ENCODE data around the gene SLCO2B1.

SLCO2B1 gene

GRCh38 chr11:75182664-75183063 lies 31.8 kb downstream of the SLCO2B1 start:
- ATAC-seq (replicated peaks; ENCODE audit: extremely low read depth, poor library complexity, severe bottlenecking) (no peak), DNase-seq (ENCODE audit: low spot score in 2 of 2) (no peak)
- Mint-ChIP-seq H3K4me1 (no peaks in the 10 kb centered on the region), H3K4me3 (no peak overlapping the region), H3K9me3 (no peaks in the 10 kb centered on the region), H3K27me3 (peaks cover 18% of the 10 kb centered on the region), H3K36me3 (ENCODE audit: insufficient read depth) (no peaks in the 10 kb centered on the region), H3K27ac (ENCODE audit: low read depth) (no peak overlapping the region)

GRCh38 chr11:75184051-75184450 lies 33.1 kb downstream of the SLCO2B1 start:
- H3K36me3 Mint-ChIP-seq (ENCODE audit: insufficient read depth), result no peaks in the 10 kb centered on the region
- peaks cover 18% of the 10 kb centered on the region for H3K27me3 Mint-ChIP-seq

GRCh38 chr11:75184757-75185425 lies 34.0 kb downstream of the SLCO2B1 start:
- ATAC-seq (replicated peaks; ENCODE audit: extremely low read depth, poor library complexity, severe bottlenecking) (no peak), DNase-seq (ENCODE audit: low spot score in 2 of 2) (no peak)
- no peaks in the 10 kb centered on the region for H3K9me3 Mint-ChIP-seq
- H3K4me3 Mint-ChIP-seq, result no peak overlapping the region
- H3K4me1 Mint-ChIP-seq, result no peaks in the 10 kb centered on the region
- H3K27ac Mint-ChIP-seq (ENCODE audit: low read depth), result no peak overlapping the region
- H3K36me3 Mint-ChIP-seq (ENCODE audit: insufficient read depth), result no peaks in the 10 kb centered on the region
- peaks cover 18% of the 10 kb centered on the region for H3K27me3 Mint-ChIP-seq

More at GRCh38 chr11:75184051-75184450, 33.1 kb downstream of the SLCO2B1 start:
- no peaks in the 10 kb centered on the region for H3K4me1 Mint-ChIP-seq
- H3K9me3 Mint-ChIP-seq, result no peaks in the 10 kb centered on the region
- H3K27ac Mint-ChIP-seq (ENCODE audit: low read depth), result no peak overlapping the region
- DNase-seq (ENCODE audit: low spot score in 2 of 2) (no peak), ATAC-seq (replicated peaks; ENCODE audit: extremely low read depth, poor library complexity, severe bottlenecking) (no peak)
- no peak overlapping the region for H3K4me3 Mint-ChIP-seq

GRCh38 chr11:75185866-75186265 lies 35.0 kb downstream of the SLCO2B1 start:
- H3K27ac Mint-ChIP-seq (ENCODE audit: low read depth), result no peak overlapping the region
- DNase-seq (ENCODE audit: low spot score in 2 of 2), result no peak
- no peaks in the 10 kb centered on the region for H3K4me1 Mint-ChIP-seq
- no peaks in the 10 kb centered on the region for H3K36me3 Mint-ChIP-seq (ENCODE audit: insufficient read depth)
- peaks cover 17% of the 10 kb centered on the region for H3K27me3 Mint-ChIP-seq
- ATAC-seq (replicated peaks; ENCODE audit: extremely low read depth, poor library complexity, severe bottlenecking), result no peak
- H3K4me3 Mint-ChIP-seq, result no peak overlapping the region
- no peaks in the 10 kb centered on the region for H3K9me3 Mint-ChIP-seq

GRCh38 chr11:75186999-75187398 lies 36.1 kb downstream of the SLCO2B1 start:
- no peak for DNase-seq (ENCODE audit: low spot score in 2 of 2)
- H3K4me1 Mint-ChIP-seq, result no peaks in the 10 kb centered on the region
- ATAC-seq (replicated peaks; ENCODE audit: extremely low read depth, poor library complexity, severe bottlenecking), result no peak
- H3K4me3 Mint-ChIP-seq, result no peak overlapping the region
- H3K27me3 Mint-ChIP-seq, result peaks cover 6% of the 10 kb centered on the region
- H3K9me3 Mint-ChIP-seq, result no peaks in the 10 kb centered on the region
- H3K27ac Mint-ChIP-seq (ENCODE audit: low read depth), result no peak overlapping the region
- no peaks in the 10 kb centered on the region for H3K36me3 Mint-ChIP-seq (ENCODE audit: insufficient read depth)

GRCh38 chr11:75188671-75189070 lies 37.8 kb downstream of the SLCO2B1 start:
- H3K9me3 Mint-ChIP-seq, result no peaks in the 10 kb centered on the region
- no peaks in the 10 kb centered on the region for H3K4me1 Mint-ChIP-seq
- no peaks in the 10 kb centered on the region for H3K27me3 Mint-ChIP-seq
- no peak overlapping the region for H3K4me3 Mint-ChIP-seq
- DNase-seq (ENCODE audit: low spot score in 2 of 2) (no peak), ATAC-seq (replicated peaks; ENCODE audit: extremely low read depth, poor library complexity, severe bottlenecking) (no peak)
- no peaks in the 10 kb centered on the region for H3K36me3 Mint-ChIP-seq (ENCODE audit: insufficient read depth)
- no peak overlapping the region for H3K27ac Mint-ChIP-seq (ENCODE audit: low read depth)

- H3K27ac Mint-ChIP-seq (ENCODE audit: low read depth), result no peak overlapping the region
- ATAC-seq (replicated peaks; ENCODE audit: extremely low read depth, poor library complexity, severe bottlenecking) (no peak), DNase-seq (ENCODE audit: low spot score in 2 of 2) (no peak)
- H3K27me3 Mint-ChIP-seq, result no peaks in the 10 kb centered on the region
- H3K4me3 Mint-ChIP-seq, result no peak overlapping the region
- no peaks in the 10 kb centered on the region for H3K4me1 Mint-ChIP-seq
- no peaks in the 10 kb centered on the region for H3K9me3 Mint-ChIP-seq
- no peaks in the 10 kb centered on the region for H3K36me3 Mint-ChIP-seq (ENCODE audit: insufficient read depth)
These were observed 38.2 kb downstream of the SLCO2B1 start for GRCh38 chr11:75189108-75189507.

- Mint-ChIP-seq H3K27me3 (no peaks in the 10 kb centered on the region), H3K27ac (ENCODE audit: low read depth) (no peak overlapping the region), H3K4me3 (no peak overlapping the region), H3K36me3 (ENCODE audit: insufficient read depth) (no peaks in the 10 kb centered on the region), H3K4me1 (no peaks in the 10 kb centered on the region), H3K9me3 (no peaks in the 10 kb centered on the region)
- ATAC-seq (replicated peaks; ENCODE audit: extremely low read depth, poor library complexity, severe bottlenecking) (no peak), DNase-seq (ENCODE audit: low spot score in 2 of 2) (no peak)
These were observed 39.0 kb downstream of the SLCO2B1 start for GRCh38 chr11:75189911-75190310.

- no peak overlapping the region for H3K4me3 Mint-ChIP-seq
- H3K4me1 Mint-ChIP-seq, result no peaks in the 10 kb centered on the region
- DNase-seq (ENCODE audit: low spot score in 2 of 2), result no peak
- no peaks in the 10 kb centered on the region for H3K27me3 Mint-ChIP-seq
- H3K27ac Mint-ChIP-seq (ENCODE audit: low read depth), result no peak overlapping the region
- ATAC-seq (replicated peaks; ENCODE audit: extremely low read depth, poor library complexity, severe bottlenecking), result no peak
- H3K9me3 Mint-ChIP-seq, result no peaks in the 10 kb centered on the region
- no peaks in the 10 kb centered on the region for H3K36me3 Mint-ChIP-seq (ENCODE audit: insufficient read depth)
These were observed 39.9 kb downstream of the SLCO2B1 start for GRCh38 chr11:75190652-75191329.

GRCh38 chr11:75191330-75191717 lies 40.4 kb downstream of the SLCO2B1 start:
- Mint-ChIP-seq H3K27me3 (no peaks in the 10 kb centered on the region), H3K4me3 (no peak overlapping the region)

GRCh38 chr11:75193271-75193670 lies 42.4 kb downstream of the SLCO2B1 start:
- ATAC-seq (replicated peaks; ENCODE audit: extremely low read depth, poor library complexity, severe bottlenecking) (no peak), DNase-seq (ENCODE audit: low spot score in 2 of 2) (no peak)
- H3K27me3 Mint-ChIP-seq, result no peaks in the 10 kb centered on the region
- H3K9me3 Mint-ChIP-seq, result no peaks in the 10 kb centered on the region
- no peaks in the 10 kb centered on the region for H3K4me1 Mint-ChIP-seq
- H3K4me3 Mint-ChIP-seq, result no peak overlapping the region
- H3K36me3 Mint-ChIP-seq (ENCODE audit: insufficient read depth), result no peaks in the 10 kb centered on the region
- H3K27ac Mint-ChIP-seq (ENCODE audit: low read depth), result no peak overlapping the region

More at GRCh38 chr11:75191330-75191717, 40.4 kb downstream of the SLCO2B1 start:
- Mint-ChIP-seq H3K4me1 (no peaks in the 10 kb centered on the region), H3K27ac (ENCODE audit: low read depth) (no peak overlapping the region), H3K9me3 (no peaks in the 10 kb centered on the region), H3K36me3 (ENCODE audit: insufficient read depth) (no peaks in the 10 kb centered on the region)
- ATAC-seq (replicated peaks; ENCODE audit: extremely low read depth, poor library complexity, severe bottlenecking) (no peak), DNase-seq (ENCODE audit: low spot score in 2 of 2) (no peak)

- DNase-seq (ENCODE audit: low spot score in 2 of 2), result no peak
- no peak overlapping the region for H3K4me3 Mint-ChIP-seq
- no peak for ATAC-seq (replicated peaks; ENCODE audit: extremely low read depth, poor library complexity, severe bottlenecking)
- no peaks in the 10 kb centered on the region for H3K36me3 Mint-ChIP-seq (ENCODE audit: insufficient read depth)
- H3K27ac Mint-ChIP-seq (ENCODE audit: low read depth), result no peak overlapping the region
- H3K4me1 Mint-ChIP-seq, result no peaks in the 10 kb centered on the region
- no peaks in the 10 kb centered on the region for H3K9me3 Mint-ChIP-seq
- no peaks in the 10 kb centered on the region for H3K27me3 Mint-ChIP-seq
These were observed 42.8 kb downstream of the SLCO2B1 start for GRCh38 chr11:75193711-75194110.

- Mint-ChIP-seq H3K27me3 (no peaks in the 10 kb centered on the region), H3K27ac (ENCODE audit: low read depth) (no peak overlapping the region), H3K9me3 (no peaks in the 10 kb centered on the region), H3K4me3 (no peak overlapping the region), H3K36me3 (ENCODE audit: insufficient read depth) (no peaks in the 10 kb centered on the region), H3K4me1 (no peaks in the 10 kb centered on the region)
- ATAC-seq (replicated peaks; ENCODE audit: extremely low read depth, poor library complexity, severe bottlenecking), result no peak
- no peak for DNase-seq (ENCODE audit: low spot score in 2 of 2)
These were observed 43.2 kb downstream of the SLCO2B1 start for GRCh38 chr11:75194147-75194546.

All from central memory CD8-positive, alpha-beta T cell (primary cell).